ENCODE data around the gene ORC1. TPM values are rescaled to one million over a fixed set of nuclear protein-coding genes. Genes with fewer than 3 reads are reported as not detected.

ORC1 gene
- total and polyA plus RNA-seq, 2 of the 8 experiments (the other 6 are each of a cell fraction or from before 2014, with no cell fraction given): 36.9 to 49.0 TPM

DNA sequence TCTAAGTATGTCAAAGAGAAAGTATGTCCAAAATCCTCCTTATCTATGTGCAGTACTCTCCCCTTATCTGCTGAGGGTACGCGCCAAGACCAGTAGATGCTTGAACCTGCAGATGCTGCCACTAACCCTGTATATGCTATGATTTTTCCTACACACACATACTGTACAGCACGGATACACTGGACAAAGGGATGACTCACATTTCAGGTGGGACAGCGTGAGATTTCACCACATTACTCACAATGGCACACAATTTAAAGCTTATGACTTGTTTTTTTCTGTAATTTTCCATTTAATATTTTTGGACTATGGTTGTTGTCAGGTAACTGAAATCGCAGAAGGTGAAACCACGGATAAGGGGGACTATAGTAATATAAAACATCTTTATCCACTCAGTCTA is 4.1 kb downstream of the ORC1 start:
- Histone ChIP-seq H3K23ac (ENCODE audit: insufficient read length) (no peak overlapping the region), H4K20me1 (replicated peaks in 1 of 2; ENCODE audit: control insufficient read depth in 1 of 2, insufficient read depth in 2 of 2, low read length in 2 of 2) (peaks cover 6 to 14% of the 10 kb centered on the region in 2 experiments), H3K4me2 (ENCODE audit: insufficient read depth in 1 of 2, low read depth in 2 of 2, low read length in 2 of 2) (no peak overlapping the region), H2AFZ (ENCODE audit: low read length) (no peak overlapping the region), H4K8ac (ENCODE audit: extremely low read depth, insufficient read depth, low read length) (no peak overlapping the region), H3K4ac (replicated peaks; ENCODE audit: insufficient read length, low read depth, low read length) (no peak overlapping the region), H2BK120ac (replicated peaks; ENCODE audit: low read depth, low read length) (no peak overlapping the region), H3K18ac (ENCODE audit: extremely low read depth, low read length) (no peak overlapping the region), H2BK5ac (ENCODE audit: low read depth, low read length) (no peak overlapping the region), H2BK20ac (ENCODE audit: low read length) (no peak overlapping the region), H3K79me2 (ENCODE audit: control insufficient read depth in 1 of 2, insufficient read depth in 2 of 2, low read length in 2 of 2) (peaks cover 2 to 50% of the 10 kb centered on the region in 2 experiments; a peak in 3 of 4 replicates), H2BK12ac (ENCODE audit: low read depth, low read length) (no peak overlapping the region), H4K91ac (replicated peaks; ENCODE audit: insufficient read length, low read length) (no peak overlapping the region), H4K5ac (ENCODE audit: insufficient read length, low read depth, low read length) (no peak overlapping the region), H3K56ac (replicated peaks; ENCODE audit: insufficient read length, low read depth, low read length) (no peak overlapping the region), H3K27ac (ENCODE audit: low read depth, low read length) (no peak overlapping the region), H2AK5ac (ENCODE audit: low read depth, low read length) (no peak overlapping the region), H3K36me3 (ENCODE audit: control insufficient read depth in 2 of 4, insufficient read depth in 4 of 4, low read length in 3 of 4) (peaks cover 30 to 61% (median 55%) of the 10 kb centered on the region in 4 experiments), H2BK15ac (ENCODE audit: low read length) (no peak overlapping the region), H3K4me3 (ENCODE audit: extremely low read depth in 1 of 4, insufficient read depth in 2 of 4, low read depth in 3 of 4, low read length in 4 of 4) (no peak overlapping the region), H3K4me1 (replicated peaks in 1 of 4; ENCODE audit: control insufficient read depth in 3 of 4, insufficient read depth in 4 of 4, low read length in 3 of 4) (peaks cover 0 to 4% (median 0%) of the 10 kb centered on the region in 4 experiments; a peak in 1 of 7 replicates), H3K27me3 (replicated peaks in 1 of 4; ENCODE audit: control insufficient read depth in 3 of 4, extremely low read depth in 1 of 4, insufficient read depth in 3 of 4, low read length in 3 of 4) (no peaks in the 10 kb centered on the region; a peak in 1 of 7 replicates), H3K9me3 (ENCODE audit: insufficient read depth in 2 of 2, low read depth in 1 of 2, low read length in 1 of 2) (no peaks in the 10 kb centered on the region), H3K23me2 (ENCODE audit: low read depth, low read length) (peaks cover 5% of the 10 kb centered on the region; the same call in 1 of the 2 replicates), H3K14ac (ENCODE audit: insufficient read length) (no peak overlapping the region), H3K79me1 (ENCODE audit: low read depth, low read length) (peaks cover 5% of the 10 kb centered on the region; the same call in 1 of the 2 replicates), H3K9ac (replicated peaks in 1 of 4; ENCODE audit: extremely low read depth in 1 of 4, low read depth in 3 of 4, low read length in 3 of 4) (no peak overlapping the region)
- TF ChIP-seq SIN3A (conservative IDR thresholded peaks at IDR 0.05 in 1 of 2, IDR thresholded peaks at IDR 0.05 in 1 of 2; ENCODE audit: low read depth in 1 of 2, low read length in 2 of 2): no peak
- no peak for TF ChIP-seq TBP (IDR thresholded peaks at IDR 0.05; ENCODE audit: low read depth, low read length)
- TF ChIP-seq JUN (IDR thresholded peaks at IDR 0.05; ENCODE audit: low read depth, low read length): no peak
- no peak for TF ChIP-seq SP1 (IDR thresholded peaks at IDR 0.05; ENCODE audit: low read depth, low read length)
- TF ChIP-seq SP4 (IDR thresholded peaks at IDR 0.05; ENCODE audit: low read length): no peak
- no peak for TF ChIP-seq FOSL1 (IDR thresholded peaks at IDR 0.05; ENCODE audit: insufficient read depth, low read depth, low read length)
- TF ChIP-seq POLR2AphosphoS5 (IDR thresholded peaks at IDR 0.05; ENCODE audit: low read depth, low read length): no peak; the same call in 1 of the 2 replicates
- no peak for TF ChIP-seq RXRA (IDR thresholded peaks at IDR 0.05; ENCODE audit: insufficient read depth, low read depth, low read length)
- no peak for TF ChIP-seq TAF7 (optimal IDR thresholded peaks at IDR 0.05; ENCODE audit: borderline replicate concordance, low read depth, low read length)
- no peak for TF ChIP-seq CTBP2 (IDR thresholded peaks at IDR 0.05; ENCODE audit: borderline replicate concordance, insufficient read depth, insufficient read length, low read length)
- TF ChIP-seq, protein P1, sequence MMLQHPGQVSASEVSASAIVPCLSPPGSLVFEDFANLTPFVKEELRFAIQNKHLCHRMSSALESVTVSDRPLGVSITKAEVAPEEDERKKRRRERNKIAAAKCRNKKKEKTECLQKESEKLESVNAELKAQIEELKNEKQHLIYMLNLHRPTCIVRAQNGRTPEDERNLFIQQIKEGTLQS (IDR thresholded peaks at IDR 0.05; ENCODE audit: insufficient read depth, low read depth, low read length): no peak
- TF ChIP-seq TAF1 (IDR thresholded peaks at IDR 0.05; ENCODE audit: low read depth, low read length): no peak
- no peak for TF ChIP-seq HDAC2 (IDR thresholded peaks at IDR 0.05; ENCODE audit: borderline replicate concordance in 1 of 2, low read depth in 2 of 2, low read length in 2 of 2)
- CTCF ChIA-PET (ENCODE audit: partially characterized antibody): interaction anchor here (1.1 kb wide), 1 partner anchor 19 kb away, joined by 3 read pairs; no protein-coding TSS in a partner anchor
- 90% methylated on average over 6 of the region's 6 CpGs; no CpG with 5 or more reads in 1 of the 2 experiments for WGBS, 2 experiments (ENCODE audit: extremely low coverage in 1 of 2, insufficient coverage in 1 of 2, insufficient read length in 1 of 2, insufficient replicate concordance in 2 of 2, low coverage in 1 of 2, low lambda C conversion rate in 2 of 2, missing lambda C conversion rate in 1 of 2)
- DNase-seq (ENCODE audit: low read depth in 1 of 2, low spot score in 2 of 2) (no peak), FAIRE-seq (no peak)
- POLR2A ChIA-PET (ENCODE audit: partially characterized antibody): interaction anchor here (0.8 to 9.8 kb wide), 5 partner anchors 8 to 157 kb away, joined by 3 to 82 read pairs (median 7); no protein-coding TSS in a partner anchor
